HFFc6 (cell line): ENCODE measurements around the gene FCGR1A. TPM values are rescaled to one million over a fixed set of nuclear protein-coding genes. Genes with fewer than 3 reads are reported as not detected.
"Not testable (repeated sequence)": the region's sequence is repeated elsewhere in the genome, so short reads cannot be mapped to it uniquely, and the experiment has no call there.

Experiments used
- DNase-seq: peaks from one replicate; pipeline ENCODE4 v3.0.0-alpha.2; 2018
- H3K27ac Mint-ChIP-seq: 2 replicates; pipeline ENCODE4 v1.8.0; 2020; ENCODE audit warnings: mild to moderate bottlenecking, mixed read lengths
- H3K27me3 Mint-ChIP-seq: 2 replicates; pipeline ENCODE4 v1.8.0; 2021; ENCODE audit warnings: mild to moderate bottlenecking, moderate library complexity, mixed read lengths; ENCODE audit not compliant: insufficient read depth
- H3K36me3 Mint-ChIP-seq: 2 replicates; pipeline ENCODE4 v1.8.0; 2021; ENCODE audit warnings: low read depth, mixed read lengths
- H3K4me1 Mint-ChIP-seq: 2 replicates; pipeline ENCODE4 v1.8.0; 2020; ENCODE audit warnings: low read depth, mixed read lengths
- H3K4me3 Mint-ChIP-seq: 2 replicates; pipeline ENCODE4 v1.8.0; 2020; ENCODE audit warnings: mild to moderate bottlenecking, moderate library complexity, mixed read lengths
- H3K9me3 Mint-ChIP-seq: 2 replicates; pipeline ENCODE4 v1.8.0; 2020; ENCODE audit warnings: mild to moderate bottlenecking, mixed read lengths
- CTCF ChIP-seq: fragments of 200-600 bp; sonication (generic); IDR thresholded peaks from 2 replicates; pipeline ENCODE4 v1.5.0; 2021; ENCODE audit warnings: antibody characterized with exemption, mild to moderate bottlenecking
- total RNA-seq, 6 experiments: library from RNA; stranded (reverse); fragmentation: NEBNext Ultra II Directional; extraction: Animal tissue kit (Norgen Biotek cat#: 25700); gene quantifications; 2 replicates in 1 of 6; 3 replicates in 5 of 6; pipeline ENCODE4 v1.2.3, GENCODE V29; 2021

The FCGR1A gene
- total RNA-seq, 6 experiments from 2014 or later: not detected

DNA sequence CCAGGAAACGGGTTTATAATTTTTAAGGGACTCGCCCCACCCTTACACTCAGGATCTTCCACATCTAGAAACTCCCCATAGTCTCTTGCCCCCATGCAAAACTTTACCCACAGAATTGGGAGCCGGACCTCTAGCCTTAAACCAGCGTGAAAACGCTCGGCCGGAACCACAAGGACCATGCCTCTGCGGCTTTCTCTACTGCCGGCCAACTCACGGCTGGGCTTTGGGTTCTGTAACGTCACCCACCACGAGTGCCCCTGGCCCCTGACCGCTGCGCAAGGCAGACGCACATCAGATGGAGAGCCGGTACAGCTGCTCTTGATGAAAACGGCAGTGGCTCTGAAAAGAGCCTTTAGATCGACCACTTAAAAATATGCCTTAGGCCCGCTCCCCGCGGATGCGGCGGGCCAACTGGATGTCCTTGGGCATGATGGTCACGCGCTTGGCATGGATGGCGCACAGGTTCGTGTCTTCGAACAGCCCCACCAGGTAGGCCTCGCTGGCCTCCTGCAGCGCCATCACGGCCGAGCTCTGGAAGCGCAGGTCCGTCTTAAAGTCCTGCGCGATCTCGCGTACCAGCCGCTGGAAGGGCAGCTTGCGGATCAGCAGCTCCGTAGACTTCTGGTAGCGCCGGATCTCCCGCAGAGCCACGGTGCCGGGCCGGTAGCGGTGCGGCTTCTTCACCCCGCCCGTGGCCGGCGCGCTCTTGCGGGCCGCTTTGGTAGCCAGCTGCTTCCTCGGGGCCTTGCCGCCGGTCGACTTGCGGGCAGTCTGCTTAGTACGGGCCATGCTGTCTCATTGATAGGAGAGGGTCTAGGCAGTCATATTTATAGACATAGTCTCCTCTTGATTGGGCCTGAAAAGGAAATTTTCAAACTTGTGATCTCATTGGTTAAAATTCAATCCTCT lies 30.7 kb downstream of the FCGR1A start:
- H3K36me3 Mint-ChIP-seq, H3K9me3 Mint-ChIP-seq, H3K4me1 Mint-ChIP-seq, H3K27me3 Mint-ChIP-seq: not testable (repeated sequence)
- Mint-ChIP-seq H3K27ac (peak overlapping the region; percentile 98), H3K4me3 (peak overlapping the region; percentile 91)
- peak; percentile 81 for DNase-seq
- peak; percentile 29 for TF ChIP-seq CTCF

GRCh38 chr1:149820387-149820786 lies 37.9 kb downstream of the FCGR1A start:
- H3K27me3 Mint-ChIP-seq, H3K27ac Mint-ChIP-seq, H3K4me1 Mint-ChIP-seq, H3K36me3 Mint-ChIP-seq, DNase-seq, H3K4me3 Mint-ChIP-seq, H3K9me3 Mint-ChIP-seq: not testable (repeated sequence)

GRCh38 chr1:149826555-149826954 lies 44.1 kb downstream of the FCGR1A start:
- H3K9me3 Mint-ChIP-seq, H3K27me3 Mint-ChIP-seq, H3K4me3 Mint-ChIP-seq, H3K4me1 Mint-ChIP-seq, H3K27ac Mint-ChIP-seq, DNase-seq, H3K36me3 Mint-ChIP-seq: not testable (repeated sequence)

DNA sequence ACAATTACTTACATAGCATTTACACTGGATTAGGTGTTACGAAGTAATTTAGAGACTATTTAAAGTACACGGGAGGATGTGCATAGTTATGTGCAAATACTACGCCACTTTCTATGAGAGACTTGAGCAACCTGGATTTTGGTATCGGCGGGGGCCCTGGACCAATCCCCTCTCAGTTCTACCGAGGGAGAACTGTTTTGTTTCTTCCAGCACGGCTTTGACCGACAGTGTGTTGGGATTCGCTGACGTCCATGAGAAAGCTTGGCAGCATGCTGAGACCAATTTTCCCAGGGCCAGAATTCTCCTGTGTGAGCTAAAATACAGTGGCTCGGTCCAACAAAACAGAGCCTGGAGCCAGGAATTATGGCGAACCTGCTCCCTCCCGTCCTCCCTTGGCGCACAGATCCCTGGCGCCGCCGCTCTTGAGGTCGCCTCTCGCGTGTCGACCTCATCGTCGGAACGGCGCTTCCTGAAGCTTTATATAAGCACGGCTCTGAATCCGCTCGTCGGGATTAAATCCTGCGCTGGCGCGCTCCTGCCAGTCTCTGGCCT lies 49.3 kb downstream of the FCGR1A start:
- H3K27me3 Mint-ChIP-seq, H3K27ac Mint-ChIP-seq, H3K4me1 Mint-ChIP-seq, DNase-seq, H3K36me3 Mint-ChIP-seq, H3K4me3 Mint-ChIP-seq, H3K9me3 Mint-ChIP-seq: not testable (repeated sequence)

DNA sequence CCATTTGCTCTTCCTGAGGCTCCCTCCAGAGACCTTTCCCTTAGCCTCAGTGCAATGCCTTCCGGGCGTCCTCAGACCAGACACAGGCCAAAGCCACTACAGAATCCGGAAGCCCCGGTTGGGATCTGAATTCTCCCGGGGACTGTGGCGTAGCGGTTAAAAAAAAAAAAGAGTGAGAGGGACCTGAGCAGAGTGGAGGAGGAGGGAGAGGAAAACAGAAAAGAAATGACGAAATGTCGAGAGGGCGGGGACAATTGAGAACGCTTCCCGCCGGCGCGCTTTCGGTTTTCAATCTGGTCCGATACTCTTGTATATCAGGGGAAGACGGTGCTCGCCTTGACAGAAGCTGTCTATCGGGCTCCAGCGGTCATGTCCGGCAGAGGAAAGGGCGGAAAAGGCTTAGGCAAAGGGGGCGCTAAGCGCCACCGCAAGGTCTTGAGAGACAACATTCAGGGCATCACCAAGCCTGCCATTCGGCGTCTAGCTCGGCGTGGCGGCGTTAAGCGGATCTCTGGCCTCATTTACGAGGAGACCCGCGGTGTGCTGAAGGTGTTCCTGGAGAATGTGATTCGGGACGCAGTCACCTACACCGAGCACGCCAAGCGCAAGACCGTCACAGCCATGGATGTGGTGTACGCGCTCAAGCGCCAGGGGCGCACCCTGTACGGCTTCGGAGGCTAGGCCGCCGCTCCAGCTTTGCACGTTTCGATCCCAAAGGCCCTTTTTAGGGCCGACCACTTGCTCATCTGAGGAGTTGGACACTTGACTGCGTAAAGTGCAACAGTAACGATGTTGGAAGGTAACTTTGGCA lies 50.0 kb downstream of the FCGR1A start:
- H3K27me3 Mint-ChIP-seq, H3K36me3 Mint-ChIP-seq, H3K9me3 Mint-ChIP-seq, H3K4me1 Mint-ChIP-seq, DNase-seq, H3K4me3 Mint-ChIP-seq, H3K27ac Mint-ChIP-seq: not testable (repeated sequence)

- H3K4me1 Mint-ChIP-seq, H3K36me3 Mint-ChIP-seq, DNase-seq, H3K9me3 Mint-ChIP-seq, H3K4me3 Mint-ChIP-seq, H3K27ac Mint-ChIP-seq, H3K27me3 Mint-ChIP-seq: not testable (repeated sequence)
Measured at GRCh38 chr1:149833144-149833543, 50.6 kb downstream of the FCGR1A start.

DNA sequence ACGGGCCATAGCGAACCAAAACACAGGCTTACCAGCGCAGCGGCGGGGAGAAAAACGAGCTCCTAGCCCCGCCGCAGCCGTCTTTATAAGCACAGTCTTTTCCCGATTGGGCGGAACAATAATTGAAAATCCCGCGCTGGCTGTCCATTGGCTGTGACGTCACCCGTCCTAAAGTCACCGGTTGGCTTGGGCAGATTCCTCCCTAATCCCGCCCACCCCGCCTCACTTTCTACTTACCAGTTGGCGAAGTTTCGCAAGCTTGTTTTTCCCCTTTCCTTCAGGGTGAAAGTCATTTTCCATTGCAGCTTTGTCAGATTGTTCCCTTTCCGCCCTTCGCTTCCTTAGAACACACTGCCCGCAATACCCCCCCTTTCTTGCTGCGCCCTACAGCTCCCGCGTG lies 58.7 kb downstream of the FCGR1A start:
- not testable (repeated sequence) for H3K27ac Mint-ChIP-seq

More for the DNA sequence above, 58.7 kb downstream of the FCGR1A start:
- peaks cover 25% of the 10 kb centered on the region for H3K4me1 Mint-ChIP-seq
- not testable (repeated sequence) for DNase-seq, H3K27me3 Mint-ChIP-seq, H3K4me3 Mint-ChIP-seq, H3K9me3 Mint-ChIP-seq
- H3K36me3 Mint-ChIP-seq: peaks cover 12% of the 10 kb centered on the region

Other genes with a start within 250 kb of the FCGR1A start
- under 1 TPM in 5 of 6 experiments, not detected in 1; 0.37 to 0.92 (median 0.43) TPM for gene PPIAL4C, start 198.8 kb upstream of the FCGR1A start, total RNA-seq
- 1 to 10 TPM; 5.3 to 8.9 (median 6.7) TPM for gene BOLA1, start 116.9 kb downstream of the FCGR1A start, total RNA-seq
- 10 to 100 TPM; 16.1 to 28.5 (median 26.1) TPM for gene SV2A, start 135.2 kb downstream of the FCGR1A start, total RNA-seq
- gene SF3B4, start 145.1 kb downstream of the FCGR1A start, total RNA-seq: 100 to 1,000 TPM in 3 of 6 experiments, 10 to 100 TPM in 3; 85.4 to 105 (median 101) TPM
- 10 to 100 TPM in 3 of 6 experiments, 1 to 10 TPM in 3; 6.1 to 11.5 (median 10.0) TPM for gene MTMR11, start 154.2 kb downstream of the FCGR1A start, total RNA-seq
- 10 to 100 TPM; 26.2 to 29.6 (median 28.7) TPM for gene OTUD7B, start 228.0 kb downstream of the FCGR1A start, total RNA-seq